HL-60/S4 (cell line): ENCODE results near the gene NUDT13.
"Not testable (repeated sequence)": the region's sequence is repeated elsewhere in the genome, so short reads cannot be mapped to it uniquely, and the experiment has no call there.

Experiments used
- in situ Hi-C: fragments of 300-500 bp; cut with MboI; formaldehyde crosslinking; loops from 2 replicates; pipeline ENCODE4 v1.14.3; 2022; ENCODE audit warnings: low sequenced_read_pairs

Gene NUDT13

DNA sequence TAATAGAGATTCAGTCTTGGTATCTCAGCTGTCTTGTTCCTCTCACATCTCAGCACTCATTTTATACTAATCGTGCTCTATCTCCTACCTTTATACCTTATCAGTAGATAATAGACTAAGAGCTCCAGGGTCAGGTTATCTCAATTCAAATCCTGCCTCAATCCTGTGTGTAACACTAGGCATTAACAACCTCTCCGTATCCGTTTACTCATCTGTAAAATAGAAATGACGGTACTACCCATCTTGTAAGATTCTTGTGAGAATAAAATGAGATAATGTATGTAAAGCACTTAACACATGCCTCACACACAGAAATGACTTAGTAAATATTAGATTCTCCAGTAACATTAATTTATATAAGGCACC is 13.0 kb upstream of the NUDT13 start:
- in situ Hi-C loops: no loop called here

DNA sequence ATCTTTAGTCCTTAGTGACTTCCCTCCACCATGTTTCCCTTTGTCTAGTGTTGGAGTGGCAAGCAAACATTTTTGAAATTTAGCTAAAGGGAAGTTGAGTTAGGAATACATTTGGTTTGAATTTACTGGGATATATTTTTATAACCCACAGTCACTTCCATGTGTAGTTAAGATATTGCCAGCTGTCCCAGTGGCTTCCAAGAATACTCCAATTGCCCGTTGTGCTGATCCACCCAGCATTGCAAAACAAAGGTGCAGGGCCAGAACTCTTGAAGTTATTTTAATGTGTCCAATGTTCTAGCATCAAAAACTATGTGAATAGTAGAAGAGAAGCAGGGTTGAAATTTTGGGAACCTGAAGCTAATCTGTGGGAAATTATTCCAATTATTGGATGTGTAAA is 11.1 kb upstream of the NUDT13 start:
- in situ Hi-C loops: no loop called here

DNA sequence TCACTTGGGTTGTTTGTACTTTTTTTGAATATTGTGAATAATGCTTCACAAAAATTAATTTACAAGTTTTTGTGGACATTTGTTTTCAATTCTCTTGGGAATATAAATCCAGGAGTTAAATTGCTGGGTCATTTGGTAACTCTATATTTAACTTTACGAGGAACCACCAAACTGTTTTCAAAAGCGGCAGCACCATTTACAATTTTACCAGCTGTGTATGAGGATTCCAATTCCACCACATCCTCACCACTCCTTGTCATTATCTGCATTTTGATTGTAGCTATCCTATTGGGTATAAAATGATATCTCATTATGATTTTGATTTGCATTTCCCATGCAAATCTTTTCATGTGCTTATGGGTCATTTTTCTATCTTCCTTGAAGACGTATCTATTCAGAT is 4.0 kb upstream of the NUDT13 start:
- in situ Hi-C loops: no loop called here

DNA sequence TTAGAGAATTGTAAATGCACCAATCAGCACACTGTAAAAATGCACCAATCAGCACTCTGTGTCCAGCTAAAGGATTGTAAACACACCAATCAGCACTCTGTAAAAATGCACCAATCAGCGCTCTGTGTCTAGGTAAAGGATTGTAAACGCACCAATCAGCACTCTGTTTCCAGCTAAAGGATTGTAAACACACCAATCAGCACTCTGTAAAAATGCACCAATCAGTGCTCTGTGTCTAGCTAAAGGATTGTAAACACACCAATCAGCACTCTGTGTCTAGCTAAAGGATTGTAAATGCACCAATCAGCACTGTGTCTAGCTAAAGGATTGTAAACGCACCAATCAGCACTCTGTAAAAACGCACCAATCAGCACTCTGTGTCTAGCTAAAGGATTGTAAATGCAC is 1.0 kb upstream of the NUDT13 start:
- in situ Hi-C loops: not testable (repeated sequence)

DNA sequence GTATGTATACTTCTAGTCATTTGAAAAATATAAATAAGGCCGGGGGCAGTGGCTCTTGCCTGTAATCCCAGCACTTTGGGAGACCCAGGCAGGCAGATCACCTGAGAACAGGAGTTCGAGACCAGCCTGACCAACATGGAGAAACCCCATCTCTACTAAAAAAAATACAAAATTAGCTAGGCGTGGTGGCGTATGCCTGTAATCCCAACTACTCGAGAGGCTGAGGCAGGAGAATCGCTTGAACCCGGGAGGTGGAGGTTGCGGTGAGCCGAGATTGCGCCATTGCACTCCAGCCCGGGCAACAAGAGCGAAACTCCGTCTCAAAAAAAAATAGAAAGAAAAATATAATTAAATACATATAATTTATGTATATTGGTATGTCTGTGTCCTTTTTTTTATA is 1.8 kb downstream of the NUDT13 start:
- in situ Hi-C loops: not testable (repeated sequence)

DNA sequence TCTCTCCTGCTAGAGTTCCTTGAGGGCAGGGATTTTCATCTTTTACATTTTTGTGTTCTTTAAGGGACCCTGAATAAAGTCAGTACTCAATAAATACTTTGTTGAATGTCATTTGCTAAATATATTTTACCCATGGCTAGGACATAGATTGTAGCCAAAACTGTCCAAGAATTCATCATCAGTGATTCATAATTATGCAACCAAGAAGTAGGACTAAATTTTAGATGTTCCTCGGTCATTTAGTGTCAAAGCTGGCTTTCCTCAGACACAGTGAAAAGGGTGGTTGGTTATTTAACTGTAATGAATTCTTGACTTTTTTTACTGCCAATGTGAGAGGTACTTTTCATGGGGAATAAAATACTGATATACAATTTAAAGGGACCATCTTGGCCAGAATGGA is 3.3 kb downstream of the NUDT13 start:
- in situ Hi-C loops: no loop called here

DNA sequence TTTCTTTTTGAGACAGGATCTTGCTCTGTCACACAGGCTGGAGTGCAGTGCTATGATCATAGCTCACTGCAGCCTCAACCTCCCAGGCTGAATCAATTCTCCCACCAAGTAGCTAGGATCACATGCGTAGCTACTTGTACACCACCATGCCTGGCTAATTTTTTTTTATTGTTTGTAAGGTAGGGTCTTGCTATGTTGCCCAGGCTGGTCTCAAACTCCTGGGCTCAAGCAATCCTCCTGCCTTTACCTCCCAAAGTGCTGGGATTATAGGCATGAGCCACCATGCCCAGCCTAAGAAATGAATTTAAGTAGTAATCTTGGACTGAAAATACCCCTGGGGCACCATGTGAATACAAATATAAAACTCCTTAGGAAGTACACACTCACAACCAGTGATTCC is 5.8 kb downstream of the NUDT13 start:
- in situ Hi-C loops: no loop called here

DNA sequence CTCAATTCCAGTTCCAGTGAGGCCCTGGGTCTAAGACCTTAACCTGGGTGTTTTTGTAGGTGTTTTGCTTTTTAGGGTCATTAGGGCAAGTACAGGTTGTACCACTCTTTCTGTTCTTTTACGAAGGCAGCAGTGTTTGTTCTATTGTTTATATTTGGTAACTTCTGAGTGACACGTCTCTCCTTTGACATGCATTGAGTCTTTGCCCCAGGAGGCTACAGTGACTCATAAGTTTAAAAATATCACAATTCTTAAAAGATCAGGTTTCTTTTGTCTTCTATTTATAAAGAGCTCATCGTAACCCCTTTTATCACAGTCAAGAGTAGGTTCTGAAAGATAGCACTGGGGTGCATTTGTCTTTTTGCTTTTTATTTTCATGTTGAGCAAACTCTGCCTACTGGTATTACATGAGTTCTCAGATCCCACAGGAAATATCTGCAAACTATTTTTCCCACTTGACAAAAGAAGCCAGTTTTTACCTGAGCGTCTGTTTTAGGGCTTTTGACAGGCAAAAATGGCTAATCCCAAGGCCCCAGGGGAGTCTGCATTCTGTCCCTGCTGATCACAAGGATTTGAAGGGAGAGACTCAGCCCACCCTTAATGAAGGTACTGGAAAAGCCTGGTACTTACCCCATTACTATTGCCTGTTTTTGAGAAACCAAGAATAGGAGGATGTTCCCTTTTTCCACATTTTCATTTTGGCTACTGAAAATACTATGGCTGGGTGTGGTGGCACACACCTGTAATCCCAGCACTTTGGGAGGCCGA is 7.9 kb downstream of the NUDT13 start:
- in situ Hi-C loops: no loop called here

DNA sequence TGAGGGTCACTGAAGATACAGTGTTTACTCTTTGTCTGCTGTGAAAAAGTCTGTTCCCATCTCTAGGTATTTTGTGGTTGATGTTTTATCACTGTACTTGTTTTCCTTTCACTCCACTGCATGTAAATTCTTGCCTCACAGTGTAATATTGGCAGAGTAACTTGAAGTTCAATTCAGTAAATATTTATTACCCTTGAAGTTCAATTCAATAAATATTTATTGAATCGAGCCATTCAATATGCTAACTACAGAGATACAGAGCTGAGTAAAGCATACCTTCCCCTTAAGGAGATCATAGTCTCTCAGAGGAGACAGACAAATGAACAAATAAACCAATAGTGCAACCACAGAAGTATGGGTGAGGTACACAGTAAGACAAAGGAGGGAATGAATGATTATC is 9.2 kb downstream of the NUDT13 start:
- in situ Hi-C loops: no loop called here

DNA sequence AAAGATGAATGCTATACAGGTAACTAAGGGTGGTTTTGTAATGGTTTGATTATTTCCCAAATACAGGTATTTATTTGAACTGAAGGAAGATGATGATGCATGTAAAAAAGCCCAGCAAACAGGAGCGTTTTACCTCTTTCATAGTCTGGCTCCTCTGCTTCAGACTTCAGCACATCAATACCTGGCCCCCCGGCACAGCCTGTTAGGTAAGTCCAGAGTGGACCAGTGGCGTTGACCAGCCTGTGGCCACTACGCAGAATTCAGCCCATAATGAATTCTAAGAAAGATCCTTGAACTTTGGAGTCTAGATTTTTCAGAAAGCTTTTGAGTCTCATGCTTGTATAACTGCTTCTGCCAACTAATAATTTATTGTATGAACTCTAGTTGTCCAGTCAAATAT is 9.7 kb downstream of the NUDT13 start:
- in situ Hi-C loops: no loop called here

DNA sequence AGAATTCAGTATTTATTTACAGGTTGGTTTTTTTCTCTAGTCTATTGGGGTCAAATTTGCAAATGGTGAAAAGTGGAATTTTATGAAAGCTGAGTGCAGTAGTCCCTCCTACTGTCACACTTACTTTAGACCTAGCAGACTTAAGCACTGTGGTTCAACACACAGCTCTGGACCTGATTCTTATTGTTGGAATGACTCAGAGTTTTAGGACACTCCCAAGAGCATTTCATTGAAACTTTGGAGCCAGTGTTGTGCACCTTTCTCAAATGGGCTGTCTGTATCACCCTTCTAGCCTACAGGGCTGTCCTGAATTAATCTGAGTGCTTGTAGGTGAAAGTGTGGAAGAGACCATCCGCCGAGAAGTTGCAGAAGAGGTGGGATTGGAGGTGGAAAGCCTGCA is 16.1 kb downstream of the NUDT13 start:
- in situ Hi-C loops: no loop called here

DNA sequence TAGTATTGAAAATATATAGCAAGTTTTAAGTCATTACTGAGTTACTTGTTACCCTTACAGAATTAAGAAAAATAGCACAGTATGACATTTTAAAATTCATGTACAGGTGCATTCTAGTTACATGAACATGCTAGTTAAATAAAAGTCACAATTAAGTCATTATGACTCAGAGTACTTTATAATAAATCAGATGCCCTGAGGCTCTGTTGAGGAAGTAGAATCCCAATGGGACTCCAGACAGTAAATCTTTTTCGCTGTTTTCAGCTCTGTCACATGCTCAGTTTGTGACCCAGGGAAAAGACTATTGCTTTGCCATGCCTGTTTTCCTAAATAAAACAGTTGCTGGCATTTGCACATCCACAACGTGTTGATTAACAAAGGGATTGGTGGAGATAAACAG is 21.0 kb downstream of the NUDT13 start:
- in situ Hi-C loops: no loop called here

DNA sequence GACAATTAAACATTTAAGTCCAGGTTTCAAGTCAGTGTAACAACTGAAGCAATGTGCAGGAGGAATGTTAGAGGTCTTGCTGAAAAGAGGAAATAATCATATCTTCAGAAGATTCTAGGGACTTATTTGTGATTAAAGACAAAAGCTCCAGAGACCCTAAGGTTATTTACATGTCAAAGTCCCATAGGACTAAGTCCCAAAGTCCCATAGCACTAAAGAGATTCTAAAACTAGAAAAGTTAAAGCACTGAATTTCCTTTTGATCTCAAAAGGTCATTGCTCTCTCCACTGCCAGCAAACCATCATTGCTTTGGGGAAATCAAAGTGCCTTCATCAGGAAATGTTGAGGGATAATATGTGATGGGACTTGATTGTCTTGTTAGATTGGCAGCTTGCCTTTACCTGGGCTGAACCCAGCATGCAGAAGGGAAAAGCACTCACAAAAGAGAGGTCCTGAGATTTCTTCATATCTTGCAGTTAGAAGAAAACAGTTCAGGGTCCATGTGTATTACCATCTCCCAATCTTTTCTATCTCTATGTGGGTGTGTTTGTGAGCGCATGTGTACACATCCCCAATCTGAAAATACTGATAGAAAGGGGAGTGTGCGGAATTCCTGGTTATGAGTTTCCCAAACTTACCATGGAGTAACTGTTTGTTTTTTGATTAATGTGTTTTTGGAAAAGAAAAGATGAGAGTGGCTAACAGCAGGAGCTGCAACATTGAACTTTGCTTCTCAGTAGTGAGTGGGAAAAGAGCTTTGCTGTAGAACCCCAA is 21.8 kb downstream of the NUDT13 start:
- in situ Hi-C loops: no loop called here

DNA sequence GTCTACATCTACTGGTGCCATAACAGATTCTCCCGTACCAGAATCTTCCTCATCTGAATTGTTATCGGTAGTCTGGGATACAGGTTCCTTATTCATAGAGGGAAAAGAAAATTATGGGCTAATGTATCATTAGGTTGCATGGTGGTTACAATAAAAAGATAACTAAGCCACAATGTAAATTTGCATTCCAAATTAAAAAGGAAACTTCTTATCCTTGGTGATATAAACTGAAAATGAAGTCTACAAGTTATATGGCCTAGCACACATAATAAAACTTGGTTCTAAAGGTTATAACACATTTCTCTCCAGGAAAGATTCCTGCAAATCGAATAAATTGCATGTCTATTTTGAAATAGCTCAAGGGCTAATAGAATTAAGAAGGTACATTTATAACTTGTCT is 24.5 kb downstream of the NUDT13 start:
- in situ Hi-C loops: no loop called here

DNA sequence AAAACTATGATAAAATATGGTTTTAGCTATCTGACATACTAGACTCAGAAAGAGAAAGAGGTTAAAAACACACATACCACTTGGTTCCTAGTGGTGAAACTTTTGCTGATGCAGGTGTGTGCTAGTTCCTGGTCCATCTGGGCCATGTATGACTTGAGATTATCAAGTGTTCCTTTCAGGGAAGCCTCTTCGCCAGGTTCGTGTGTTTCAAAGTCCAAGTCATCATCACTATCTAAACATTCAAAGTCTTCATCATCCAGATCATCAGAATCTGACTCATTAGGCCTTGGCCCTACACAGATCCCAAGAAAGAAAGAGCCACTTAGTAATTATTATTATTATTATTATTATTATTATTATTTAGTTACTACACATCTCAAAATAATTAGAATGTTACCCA is 26.4 kb downstream of the NUDT13 start:
- in situ Hi-C loops: no loop called here

DNA sequence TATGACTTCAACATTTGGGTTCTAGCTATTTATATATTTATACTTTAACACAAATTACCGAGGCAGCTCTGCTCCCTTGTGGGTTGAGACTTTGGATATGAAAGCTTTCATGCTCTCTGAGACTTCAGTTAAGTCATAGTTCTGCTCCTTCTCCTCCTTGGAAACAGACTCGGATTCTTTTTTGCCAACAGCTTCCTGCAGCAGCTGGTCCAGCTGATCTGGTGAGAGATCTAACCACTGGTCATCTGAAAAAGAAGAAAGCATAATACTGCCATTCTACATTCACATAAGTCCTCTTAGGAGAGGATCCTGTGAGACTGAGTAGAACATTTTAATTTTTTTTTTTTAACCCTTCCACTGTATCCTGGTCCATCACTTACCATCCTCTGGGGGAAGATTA is 29.0 kb downstream of the NUDT13 start:
- in situ Hi-C loops: no loop called here

DNA sequence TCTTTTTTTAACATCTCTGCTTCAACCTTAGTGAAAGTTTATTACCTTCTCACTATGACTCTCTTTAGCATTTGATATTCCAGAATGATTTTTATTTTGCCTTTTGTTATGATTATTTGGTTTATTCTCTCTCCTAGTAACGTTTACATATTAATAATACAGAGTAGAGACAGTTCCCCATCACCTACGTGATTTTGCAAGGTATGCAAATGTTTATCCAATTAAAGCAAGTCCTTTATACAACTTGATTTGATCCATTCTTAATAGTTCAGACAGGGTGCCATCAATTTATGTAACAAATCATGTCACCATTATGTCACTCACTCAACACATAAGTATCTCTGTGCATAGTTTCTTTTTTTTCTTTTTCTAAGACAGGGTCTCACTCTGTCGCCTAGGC is 31.3 kb downstream of the NUDT13 start:
- in situ Hi-C loops: no loop called here

DNA sequence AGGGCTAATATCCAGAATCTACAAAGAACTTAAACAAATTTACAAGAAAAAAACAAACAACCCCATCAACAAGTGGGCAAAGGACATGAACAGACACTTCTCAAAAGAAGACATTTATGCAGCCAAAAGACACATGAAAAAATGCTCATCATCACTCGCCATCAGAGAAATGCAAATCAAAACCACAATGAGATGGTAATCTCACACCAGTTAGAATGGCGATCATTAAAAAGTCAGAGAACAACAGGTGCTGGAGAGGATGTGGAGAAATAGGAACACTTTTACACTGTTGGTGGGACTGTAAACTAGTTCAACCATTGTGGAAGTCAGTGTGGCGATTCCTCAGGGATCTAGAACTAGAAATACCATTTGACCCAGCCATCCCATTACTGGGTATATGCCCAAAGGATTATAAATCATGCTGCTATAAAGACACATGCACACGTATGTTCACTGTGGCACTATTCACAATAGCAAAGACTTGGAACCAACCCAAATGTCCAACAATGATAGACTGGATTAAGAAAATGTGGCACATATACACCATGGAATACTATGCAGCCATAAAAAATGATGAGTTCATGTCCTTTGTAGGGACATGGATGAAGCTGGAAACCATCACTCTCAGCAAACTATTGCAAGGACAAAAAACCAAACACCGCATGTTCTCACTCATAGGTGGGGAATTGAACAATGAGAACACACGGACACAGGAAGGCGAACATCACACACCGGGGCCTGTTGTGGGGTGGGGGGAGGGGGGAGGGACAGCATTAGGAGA is 40.6 kb downstream of the NUDT13 start:
- in situ Hi-C loops: not testable (repeated sequence)

DNA sequence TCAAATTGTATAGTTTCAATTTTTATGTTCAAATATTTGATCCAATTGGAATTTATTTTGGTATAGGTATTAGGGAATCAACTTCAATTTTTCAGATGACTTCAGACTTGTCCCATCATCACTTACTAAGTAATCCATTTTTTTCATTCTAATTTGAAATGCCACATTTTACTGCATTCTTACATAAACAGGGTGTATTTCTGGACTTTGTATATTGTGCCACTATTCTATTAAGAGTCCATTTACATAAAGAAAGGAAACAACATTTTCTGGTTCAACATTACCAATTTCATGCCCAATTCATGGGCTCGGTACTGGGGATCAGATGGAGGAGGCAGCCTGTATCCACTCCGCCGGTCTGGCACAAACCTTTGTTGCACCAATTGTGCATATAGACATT is 41.8 kb downstream of the NUDT13 start:
- in situ Hi-C loops: no loop called here

DNA sequence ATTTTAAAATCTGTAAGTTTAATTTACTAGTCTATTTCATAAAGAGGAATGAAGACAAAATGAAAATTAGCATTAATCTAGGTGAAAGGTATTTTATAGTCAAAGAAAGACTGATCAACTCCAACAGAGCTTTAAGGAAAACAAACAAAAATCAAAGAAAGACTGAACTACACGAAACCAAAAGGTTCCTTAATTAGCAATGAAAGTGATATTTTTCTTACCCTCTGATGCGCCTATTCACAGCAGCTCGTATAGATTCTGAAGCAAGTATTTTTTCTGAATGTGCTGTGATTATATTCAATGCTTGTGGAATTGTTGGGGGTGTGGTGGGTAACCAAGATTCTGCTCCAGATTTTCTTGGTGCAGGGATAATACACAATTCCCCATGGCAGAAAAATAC is 45.8 kb downstream of the NUDT13 start:
- in situ Hi-C loops: no loop called here

DNA sequence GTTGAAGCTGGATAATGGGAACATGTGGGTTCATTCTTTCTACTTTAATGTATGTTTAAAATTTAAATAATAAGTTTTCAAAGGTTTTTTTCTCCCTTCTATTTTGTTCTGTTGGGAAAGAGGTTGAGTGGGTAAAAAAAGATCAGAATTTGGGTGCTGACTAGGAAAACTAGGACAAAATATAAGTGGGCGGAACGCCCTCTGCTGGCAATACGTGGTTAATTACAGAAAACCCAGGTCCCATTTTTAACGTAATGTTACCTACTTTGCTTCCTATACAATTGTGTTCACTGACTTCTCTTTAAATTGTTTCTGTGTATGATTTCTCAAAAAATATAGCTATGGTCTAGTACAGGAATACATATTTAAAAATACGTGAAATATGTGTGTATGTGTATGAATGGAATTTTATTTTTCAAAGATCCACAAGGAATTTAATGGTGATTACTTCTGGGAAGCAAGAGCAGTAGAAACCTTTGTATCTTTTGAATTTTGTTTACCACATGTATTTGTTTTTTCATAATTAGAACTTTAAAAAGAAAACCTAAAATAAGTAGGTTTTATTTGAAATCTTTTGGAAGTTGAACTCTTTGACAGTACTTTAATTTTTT is 48.9 kb downstream of the NUDT13 start:
- in situ Hi-C loops: no loop called here
